NT2/D1 (cell line): Measurements from ENCODE around the gene CLMN.

Experiments used
- DNase-seq: peaks from one replicate; pipeline ENCODE4 v3.0.0-alpha.2; 2011; ENCODE audit warnings: low read depth, low spot score
- H3K27me3 ChIP-seq: 2 replicates; pipeline ENCODE4 v1.6.0; 2011; ENCODE audit warnings: mild to moderate bottlenecking; ENCODE audit not compliant: insufficient read length, insufficient read depth
- H3K36me3 ChIP-seq: 2 replicates; pipeline ENCODE4 v1.6.1; 2011; ENCODE audit warnings: mild to moderate bottlenecking, low read length, mixed read lengths; ENCODE audit not compliant: insufficient read depth, insufficient read length
- H3K4me1 ChIP-seq: 2 replicates; pipeline ENCODE4 v1.5.1; 2011; ENCODE audit not compliant: insufficient read depth, insufficient read length
- H3K4me3 ChIP-seq: 2 replicates; pipeline ENCODE4 v1.5.1; 2011; ENCODE audit warnings: low read depth; ENCODE audit not compliant: insufficient read length
- H3K9ac ChIP-seq: 2 replicates; pipeline ENCODE4 v1.6.0; 2011; ENCODE audit warnings: low read depth; ENCODE audit not compliant: insufficient read length
- H3K9me3 ChIP-seq: 2 replicates; pipeline ENCODE4 v1.5.1; 2011; ENCODE audit warnings: mild to moderate bottlenecking, low read length; ENCODE audit not compliant: insufficient read depth
- SUZ12 ChIP-seq: IDR thresholded peaks from 2 replicates; pipeline ENCODE4 v1.6.1; 2011; ENCODE audit not compliant: insufficient read length, insufficient read depth; ENCODE audit errors: extremely low read depth
- YY1 ChIP-seq: IDR thresholded peaks from 2 replicates; pipeline ENCODE4 v1.6.1; 2011; ENCODE audit not compliant: insufficient read length, insufficient read depth
- ZNF274 ChIP-seq: IDR thresholded peaks from 2 replicates; pipeline ENCODE4 v1.6.1; 2011; ENCODE audit warnings: mild to moderate bottlenecking, low read depth, low read length

CLMN gene

DNA sequence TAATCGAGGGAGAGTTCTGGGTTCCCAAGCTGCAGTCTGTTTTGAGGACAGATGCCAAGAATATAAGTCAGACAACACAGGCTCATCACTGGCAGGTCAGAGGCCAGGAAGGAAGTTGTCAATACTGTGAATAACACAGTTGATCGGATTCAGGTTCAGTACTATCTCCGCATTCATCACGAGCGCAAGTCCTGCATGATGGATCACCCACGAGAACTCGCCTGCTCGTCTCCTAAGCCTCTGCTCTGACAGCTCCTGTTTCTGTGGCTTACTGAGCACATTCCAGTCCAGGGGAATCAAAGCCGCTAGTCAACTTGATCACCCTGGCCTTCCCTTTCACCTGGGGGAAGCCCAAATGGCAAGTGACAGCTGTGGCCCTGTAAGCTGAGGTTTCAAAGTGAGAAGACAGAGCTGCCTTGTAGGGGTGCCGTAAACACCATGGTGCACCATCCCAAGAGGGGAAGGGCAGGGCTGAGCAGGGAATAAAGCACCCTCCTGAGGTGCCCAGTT is 102.3 kb downstream of the CLMN start:
- no peak for DNase-seq
- H3K36me3 ChIP-seq, result no peaks in the 10 kb centered on the region
- no peak for TF ChIP-seq YY1
- no peak overlapping the region for H3K4me3 ChIP-seq
- H3K9me3 ChIP-seq, result no peaks in the 10 kb centered on the region
- no peaks in the 10 kb centered on the region for H3K27me3 ChIP-seq
- H3K9ac ChIP-seq, result no peak overlapping the region
- no peaks in the 10 kb centered on the region for H3K4me1 ChIP-seq

DNA sequence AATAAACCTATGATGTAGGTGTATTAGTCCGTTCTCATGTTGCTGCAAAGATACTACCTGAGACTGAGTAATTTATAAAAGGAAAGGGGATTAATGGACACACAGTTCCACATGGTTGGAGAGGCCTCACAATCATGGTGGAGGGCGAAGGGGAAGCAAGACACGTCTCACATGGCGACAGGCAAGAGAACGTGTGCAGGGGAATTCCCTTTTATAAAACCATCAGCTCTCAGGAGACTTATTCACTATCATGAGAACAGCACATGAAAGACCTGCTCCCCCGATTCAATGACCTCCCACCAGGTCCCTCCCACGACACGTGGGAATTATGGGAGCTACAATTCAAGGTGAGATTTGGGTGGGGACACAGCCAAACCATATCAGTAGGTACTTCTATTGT is 103.7 kb downstream of the CLMN start:
- no peak for DNase-seq
- Histone ChIP-seq H3K4me1 (no peaks in the 10 kb centered on the region), H3K9ac (no peak overlapping the region), H3K36me3 (no peaks in the 10 kb centered on the region), H3K27me3 (no peaks in the 10 kb centered on the region), H3K4me3 (no peak overlapping the region), H3K9me3 (no peaks in the 10 kb centered on the region)
- TF ChIP-seq YY1 (no peak), ZNF274 (no peak), SUZ12 (no peak)

GRCh38 chr14:95215094-95215725 is 104.5 kb downstream of the CLMN start:
- H3K4me3 ChIP-seq, result no peak overlapping the region
- DNase-seq, result no peak

GRCh38 chr14:95213774-95214173 is 105.9 kb downstream of the CLMN start:
- Histone ChIP-seq H3K27me3 (no peaks in the 10 kb centered on the region), H3K9me3 (no peaks in the 10 kb centered on the region), H3K36me3 (no peaks in the 10 kb centered on the region), H3K4me1 (no peaks in the 10 kb centered on the region), H3K9ac (no peak overlapping the region), H3K4me3 (no peak overlapping the region)
- no peak for TF ChIP-seq ZNF274
- TF ChIP-seq YY1, result no peak
- TF ChIP-seq SUZ12, result no peak
- DNase-seq, result no peak

More at GRCh38 chr14:95215094-95215725, 104.5 kb downstream of the CLMN start:
- no peaks in the 10 kb centered on the region for H3K36me3 ChIP-seq
- no peaks in the 10 kb centered on the region for H3K9me3 ChIP-seq
- H3K9ac ChIP-seq, result no peak overlapping the region
- TF ChIP-seq SUZ12, result no peak
- TF ChIP-seq ZNF274, result no peak
- no peak for TF ChIP-seq YY1
- no peaks in the 10 kb centered on the region for H3K27me3 ChIP-seq
- H3K4me1 ChIP-seq, result no peaks in the 10 kb centered on the region

GRCh38 chr14:95211721-95212504 is 107.8 kb downstream of the CLMN start:
- no peak overlapping the region for H3K9ac ChIP-seq
- H3K4me3 ChIP-seq, result no peak overlapping the region
- no peaks in the 10 kb centered on the region for H3K9me3 ChIP-seq
- DNase-seq, result no peak
- no peak for TF ChIP-seq SUZ12
- no peak for TF ChIP-seq YY1
- TF ChIP-seq ZNF274, result no peak
- no peaks in the 10 kb centered on the region for H3K36me3 ChIP-seq
- H3K4me1 ChIP-seq, result no peaks in the 10 kb centered on the region
- no peaks in the 10 kb centered on the region for H3K27me3 ChIP-seq

DNA sequence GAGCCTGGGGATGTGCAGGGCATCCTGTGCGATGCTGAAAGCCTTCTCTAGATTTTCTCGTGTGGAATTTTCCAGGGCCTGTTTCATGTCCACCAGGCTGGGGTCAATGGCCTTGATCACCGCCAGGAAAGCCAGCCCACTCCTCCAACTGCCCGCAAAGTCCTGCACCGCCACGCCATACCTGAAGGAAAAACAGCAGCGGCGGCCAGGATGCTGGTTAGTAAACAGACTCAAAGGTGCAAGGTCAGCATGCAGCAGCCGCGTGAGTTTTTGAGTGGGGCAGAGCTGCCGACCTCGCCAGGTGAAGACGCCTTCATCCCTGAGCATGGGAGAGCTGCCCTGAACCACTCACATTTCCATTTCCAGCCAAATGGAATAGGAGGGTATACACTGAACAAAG is 109.0 kb downstream of the CLMN start:
- Histone ChIP-seq H3K36me3 (no peaks in the 10 kb centered on the region), H3K9me3 (peaks cover 3% of the 10 kb centered on the region; the same call in 1 of the 2 replicates), H3K9ac (no peak overlapping the region), H3K4me3 (no peak overlapping the region), H3K4me1 (no peaks in the 10 kb centered on the region), H3K27me3 (no peaks in the 10 kb centered on the region)
- TF ChIP-seq ZNF274 (no peak), YY1 (no peak), SUZ12 (no peak)
- no peak for DNase-seq

GRCh38 chr14:95208598-95208997 is 111.1 kb downstream of the CLMN start:
- TF ChIP-seq SUZ12 (no peak), ZNF274 (no peak), YY1 (no peak)
- Histone ChIP-seq H3K9me3 (peaks cover 17% of the 10 kb centered on the region), H3K27me3 (no peaks in the 10 kb centered on the region), H3K4me1 (no peaks in the 10 kb centered on the region), H3K4me3 (no peak overlapping the region), H3K36me3 (no peaks in the 10 kb centered on the region), H3K9ac (no peak overlapping the region)
- no peak for DNase-seq
